HG03565 (cell line): ENCODE results near the gene RNASEH2A.
"Not testable (repeated sequence)": the region's sequence is repeated elsewhere in the genome, so short reads cannot be mapped to it uniquely, and the experiment has no call there.

Experiments used
- ATAC-seq: cut with Tn5 transposase; IDR thresholded peaks from one replicate; pipeline ENCODE4 v1.9.1; 2021; ENCODE audit warnings: mild to moderate bottlenecking, moderate library complexity; ENCODE audit not compliant: unreplicated experiment

The RNASEH2A gene

DNA sequence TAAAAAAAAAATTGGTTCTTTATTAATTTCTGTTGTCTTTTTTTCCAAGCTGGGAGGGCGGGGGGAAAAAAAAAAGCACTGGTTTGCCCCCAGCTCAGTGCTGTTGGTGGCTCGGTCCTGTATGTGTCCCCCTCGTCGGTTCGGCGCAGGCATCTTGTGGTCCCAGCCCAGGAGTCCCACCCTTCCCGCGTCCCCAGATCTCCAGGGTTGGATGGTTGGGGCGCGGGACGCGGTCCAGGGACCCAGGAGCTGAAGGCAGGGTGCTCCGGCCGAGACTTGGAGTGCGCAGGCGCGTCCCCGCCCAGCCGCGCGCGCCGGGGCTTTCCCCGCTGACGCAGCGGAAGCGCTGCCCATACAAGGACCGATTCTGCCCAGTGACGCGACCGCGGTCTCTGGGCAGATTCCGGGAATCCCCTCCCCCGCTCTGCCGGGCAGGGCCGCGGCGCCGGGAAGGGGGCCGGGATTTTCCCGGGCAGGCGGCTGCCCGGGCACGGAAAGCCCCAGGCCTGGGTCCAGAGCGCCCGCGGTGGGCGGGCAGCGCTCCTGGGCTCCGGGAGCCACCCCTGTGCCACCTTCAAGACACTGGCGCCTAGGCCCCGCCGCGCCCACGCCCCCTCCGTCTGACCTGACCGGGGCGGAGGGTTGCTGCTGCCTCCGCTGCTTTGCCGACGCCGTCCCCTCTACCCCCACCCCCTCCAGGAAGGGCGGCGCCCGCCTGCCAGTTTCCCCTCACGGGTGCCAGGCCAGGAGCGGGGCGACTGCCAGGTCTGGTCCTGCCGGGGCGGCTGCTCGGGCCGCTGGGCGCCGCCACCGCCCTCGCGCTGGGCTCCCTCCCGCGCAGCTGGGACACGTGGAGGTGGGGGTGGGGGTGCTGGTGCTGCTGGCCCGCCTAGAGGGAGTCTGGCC lies 12.8 kb upstream of the RNASEH2A start:
- peak; percentile 37 for ATAC-seq

- no peak for ATAC-seq
Observed at GRCh38 chr19:12794196-12794941, 12.0 kb upstream of the RNASEH2A start.

DNA sequence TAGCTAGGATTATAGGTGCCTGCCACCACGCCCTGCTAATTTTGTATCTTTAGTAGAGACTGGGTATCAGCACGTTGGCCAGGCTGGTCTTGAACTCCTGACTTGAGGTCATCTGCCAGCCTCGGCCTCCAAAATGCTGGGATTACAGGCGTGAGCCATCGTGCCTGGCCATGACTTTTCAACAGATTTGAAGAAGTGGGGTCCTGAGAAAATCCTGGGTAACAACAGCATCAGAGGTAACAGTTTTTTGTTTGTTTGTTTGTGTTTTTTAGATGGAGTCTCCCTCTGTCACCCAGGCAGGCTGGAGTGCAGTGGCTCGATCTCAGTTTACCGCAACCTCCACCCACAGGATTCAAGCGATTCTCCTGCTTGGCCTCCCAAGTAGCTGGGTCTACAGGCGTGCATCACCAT lies 11.4 kb upstream of the RNASEH2A start:
- ATAC-seq: no peak

- no peak for ATAC-seq
Observed at GRCh38 chr19:12796146-12797071, 10.0 kb upstream of the RNASEH2A start.

DNA sequence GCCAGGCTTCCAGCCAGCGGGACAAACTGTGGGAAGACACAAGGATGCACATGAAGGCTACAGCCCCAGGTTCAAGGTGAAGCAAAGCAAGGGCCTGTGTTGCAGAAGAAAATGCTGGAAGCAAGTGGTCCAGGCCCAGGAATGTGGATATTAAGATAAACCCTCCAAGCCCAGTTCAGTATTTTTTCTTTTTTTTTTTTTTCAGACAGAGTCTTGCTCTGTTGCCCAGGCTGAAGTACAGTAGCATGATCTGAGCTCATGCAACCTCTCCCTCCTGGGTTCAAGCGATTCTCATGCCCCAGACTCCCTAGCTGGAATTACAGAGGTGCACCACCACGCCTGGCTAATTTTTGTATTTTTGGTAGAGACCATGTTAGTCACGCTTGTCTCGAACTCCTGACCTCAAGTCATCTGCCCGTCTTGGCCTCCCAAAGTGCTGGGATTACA lies 9.2 kb upstream of the RNASEH2A start:
- ATAC-seq: no peak

GRCh38 chr19:12797607-12798006 lies 8.8 kb upstream of the RNASEH2A start:
- not testable (repeated sequence) for ATAC-seq

GRCh38 chr19:12799742-12800465 lies 6.5 kb upstream of the RNASEH2A start:
- no peak for ATAC-seq

GRCh38 chr19:12800466-12800770 lies 6.0 kb upstream of the RNASEH2A start:
- no peak for ATAC-seq

- ATAC-seq: no peak
Observed at GRCh38 chr19:12800923-12801465, 5.4 kb upstream of the RNASEH2A start.

DNA sequence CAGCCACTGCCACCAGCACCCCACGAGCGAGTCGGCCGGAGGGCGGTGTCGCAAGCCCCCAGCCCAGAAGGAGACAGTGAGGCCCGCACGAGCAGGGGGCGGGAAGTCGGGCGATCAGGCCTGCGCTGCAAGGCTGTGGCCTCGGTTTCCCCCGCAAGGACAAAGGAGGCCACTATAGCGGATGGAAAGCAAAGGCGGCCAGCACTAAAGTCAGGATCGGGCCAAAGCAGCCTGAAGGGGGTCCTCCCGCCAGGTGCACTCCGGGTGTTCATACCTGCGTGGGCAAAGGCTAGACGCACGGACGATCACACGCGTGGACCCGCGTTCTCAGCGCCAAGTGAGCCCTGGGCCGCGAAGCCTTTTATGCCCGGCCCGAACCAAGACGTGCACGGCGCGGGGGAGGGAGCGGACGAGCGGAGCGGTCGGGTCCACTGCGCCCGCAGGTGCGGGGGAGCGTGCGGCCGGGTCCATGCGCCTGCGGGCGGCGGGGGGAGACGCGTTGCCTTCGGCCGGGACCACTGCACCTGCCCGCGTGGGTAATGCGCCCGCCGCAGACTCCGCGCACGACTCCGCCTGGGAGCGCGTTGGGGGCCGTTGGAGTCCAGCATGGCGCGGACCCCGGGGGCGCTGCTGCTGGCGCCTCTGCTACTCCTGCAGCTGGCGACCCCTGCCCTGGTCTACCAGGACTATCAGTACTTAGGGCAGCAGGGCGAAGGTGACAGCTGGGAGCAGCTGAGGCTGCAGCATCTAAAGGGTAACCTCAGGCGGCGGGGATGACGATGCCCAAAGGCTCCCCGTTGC lies 4.7 kb upstream of the RNASEH2A start, which contains the start of the genes PRDX2 and THSD8:
Gene PRDX2 (minus strand): TSS at position 335 of the 801 bp plus-strand sequence. CDS start 539 bp downstream, outside the sequence.
Gene THSD8 (plus strand): TSS at position 604 of the 801 bp plus-strand sequence. CDS start 3 bp downstream, at position 607.
- peak; percentile 34 for ATAC-seq

DNA sequence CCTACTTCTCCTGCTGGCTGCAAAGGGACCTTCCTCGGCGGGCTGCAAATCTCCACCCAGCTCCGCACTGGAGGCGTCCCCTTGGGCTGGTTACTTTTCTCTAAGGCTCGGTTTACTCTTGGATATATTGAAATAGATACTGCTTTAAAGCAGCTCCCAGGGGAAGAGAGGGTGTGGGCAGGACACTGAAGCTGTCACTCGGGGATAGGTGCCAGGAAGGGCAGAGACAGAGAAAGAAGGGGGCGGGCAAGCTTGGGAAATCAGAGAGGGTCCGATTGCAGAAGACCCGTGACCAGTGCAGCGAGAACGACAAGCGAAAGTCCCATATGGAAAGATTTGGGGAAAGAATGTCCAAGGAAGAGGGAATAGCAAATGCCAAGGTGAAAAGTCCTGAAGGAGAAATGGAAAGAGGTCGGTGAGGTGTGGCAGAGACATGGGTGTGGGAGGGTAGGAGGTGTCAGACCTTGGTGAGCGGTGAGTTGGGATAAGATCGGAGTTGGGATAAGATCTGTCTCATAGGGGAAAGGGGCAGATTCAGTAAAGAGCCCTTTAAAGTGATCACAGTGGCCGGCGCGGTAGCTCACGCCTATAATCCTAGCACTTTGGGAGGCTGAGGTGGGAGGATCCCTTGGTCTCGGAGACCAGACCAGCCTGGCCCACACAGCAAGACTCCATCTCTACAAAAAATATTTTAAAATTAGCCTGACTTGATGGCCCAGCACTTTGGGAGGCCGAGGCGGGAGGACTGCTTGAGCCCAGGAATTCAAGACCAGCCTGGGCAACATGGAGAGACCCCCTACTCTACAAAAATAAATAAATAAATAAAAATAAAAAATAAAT lies 3.9 kb upstream of the RNASEH2A start:
- no peak for ATAC-seq

DNA sequence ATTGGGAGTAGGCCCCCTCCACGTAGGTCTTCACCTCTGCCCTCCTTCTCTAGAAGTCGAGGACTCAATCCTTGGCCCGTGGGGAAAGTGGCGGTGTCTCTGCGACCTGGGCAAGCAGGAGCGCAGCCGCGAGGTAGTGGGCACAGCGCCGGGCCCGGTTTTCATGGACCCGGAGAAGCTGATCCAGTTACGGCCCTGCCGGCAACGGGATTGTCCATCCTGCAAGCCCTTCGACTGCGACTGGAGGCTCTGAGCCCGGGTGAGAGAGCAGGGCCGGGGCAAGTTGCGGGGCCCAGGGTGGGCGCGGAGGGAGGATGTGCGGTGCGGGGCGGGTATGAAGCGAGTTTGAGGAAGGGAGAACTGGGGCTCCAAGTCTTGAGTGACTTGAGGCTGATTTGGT lies 2.3 kb upstream of the RNASEH2A start:
- ATAC-seq: no peak

- ATAC-seq: no peak
Observed at GRCh38 chr19:12815088-12815487, 8.7 kb downstream of the RNASEH2A start.

- not testable (repeated sequence) for ATAC-seq
Observed at GRCh38 chr19:12817188-12817587, 10.8 kb downstream of the RNASEH2A start.

DNA sequence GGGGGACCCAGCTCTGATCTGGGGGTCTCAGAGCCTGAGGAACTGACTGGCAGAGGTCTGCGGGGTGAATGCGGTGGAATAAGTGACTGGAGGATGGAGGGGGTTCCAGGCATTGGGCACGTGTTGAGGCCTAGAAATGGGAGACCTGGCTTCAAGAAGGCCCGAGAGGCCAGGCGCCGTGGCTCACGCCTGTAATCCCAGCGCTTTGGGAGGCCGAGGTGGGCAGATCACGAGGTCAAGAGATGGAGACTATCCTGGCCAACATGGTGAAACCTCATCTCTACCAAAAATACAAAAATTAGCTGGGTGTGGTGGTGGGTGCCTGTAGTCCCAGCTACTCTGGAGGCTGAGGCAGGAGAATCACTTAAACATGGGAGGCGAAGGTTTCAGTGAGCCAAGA lies 11.4 kb downstream of the RNASEH2A start:
- ATAC-seq: not testable (repeated sequence)

DNA sequence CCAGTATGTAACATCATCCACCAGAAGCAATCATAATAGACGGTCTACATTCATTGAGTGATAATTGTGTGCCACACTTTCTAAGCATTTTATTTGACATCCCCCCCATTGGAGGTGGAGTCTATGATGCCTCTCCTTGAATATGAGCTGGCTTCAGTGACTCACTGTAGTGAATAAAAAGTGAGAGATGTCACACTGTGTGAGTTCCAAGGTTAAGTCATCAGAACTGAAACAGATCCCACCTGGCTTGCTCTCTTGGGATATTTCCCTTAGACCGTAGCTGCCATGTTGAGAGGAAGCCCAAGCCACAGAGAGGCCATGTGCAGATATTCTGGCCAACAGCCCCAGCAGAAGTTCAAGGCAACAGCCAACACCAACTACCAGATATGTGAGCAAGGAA lies 15.4 kb downstream of the RNASEH2A start:
- no peak for ATAC-seq

DNA sequence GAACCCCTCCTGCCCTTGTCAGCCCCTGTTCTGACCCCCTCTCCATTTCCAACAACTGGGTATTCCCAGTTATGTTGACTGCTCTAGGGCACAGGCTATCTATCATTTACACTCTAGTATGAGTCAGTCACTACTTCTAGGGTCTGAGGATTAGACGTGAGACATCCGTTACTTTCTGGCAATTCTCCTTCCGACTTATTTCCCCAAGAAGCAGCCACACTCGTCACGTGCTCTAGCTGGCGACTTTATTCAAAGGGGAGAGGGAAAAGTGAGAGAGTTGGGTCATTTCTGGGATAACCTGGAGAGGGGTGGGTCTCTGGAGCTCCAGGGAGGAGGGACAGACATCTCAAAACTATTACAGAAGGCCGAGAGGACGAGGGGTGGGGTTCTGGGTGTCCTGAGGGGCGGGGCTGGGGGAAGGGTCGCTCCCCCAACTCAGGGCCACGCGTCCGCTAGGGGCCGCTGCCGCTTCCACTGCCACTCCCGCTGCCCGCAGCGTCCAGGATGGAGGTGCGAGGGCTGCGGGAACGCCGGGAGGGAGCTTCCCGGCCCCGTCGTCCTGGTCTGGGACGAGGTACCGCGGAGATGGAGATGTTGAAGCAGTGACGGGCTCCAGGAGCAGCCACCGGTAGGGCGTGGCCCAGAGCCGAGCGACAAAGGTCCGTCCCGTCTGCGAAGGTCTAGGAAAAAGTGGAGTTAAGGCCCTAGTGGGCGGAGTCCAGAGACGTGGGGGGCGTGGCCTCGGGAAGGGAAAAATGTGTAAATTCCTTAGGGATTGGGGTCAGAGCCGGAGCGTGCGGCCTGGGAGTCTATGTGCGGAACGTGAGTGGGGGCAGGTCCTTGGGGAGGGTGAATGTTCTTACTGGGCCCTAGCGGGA lies 19.1 kb downstream of the RNASEH2A start:
- no peak for ATAC-seq
